GM18499 (cell line): Measurements from ENCODE around the gene GABBR2.

Source experiments
- ATAC-seq: cut with Tn5 transposase; IDR thresholded peaks from one replicate; pipeline ENCODE4 v1.9.1; 2021; ENCODE audit warnings: moderate number of reproducible peaks; ENCODE audit not compliant: insufficient read depth, unreplicated experiment

GABBR2 gene

DNA sequence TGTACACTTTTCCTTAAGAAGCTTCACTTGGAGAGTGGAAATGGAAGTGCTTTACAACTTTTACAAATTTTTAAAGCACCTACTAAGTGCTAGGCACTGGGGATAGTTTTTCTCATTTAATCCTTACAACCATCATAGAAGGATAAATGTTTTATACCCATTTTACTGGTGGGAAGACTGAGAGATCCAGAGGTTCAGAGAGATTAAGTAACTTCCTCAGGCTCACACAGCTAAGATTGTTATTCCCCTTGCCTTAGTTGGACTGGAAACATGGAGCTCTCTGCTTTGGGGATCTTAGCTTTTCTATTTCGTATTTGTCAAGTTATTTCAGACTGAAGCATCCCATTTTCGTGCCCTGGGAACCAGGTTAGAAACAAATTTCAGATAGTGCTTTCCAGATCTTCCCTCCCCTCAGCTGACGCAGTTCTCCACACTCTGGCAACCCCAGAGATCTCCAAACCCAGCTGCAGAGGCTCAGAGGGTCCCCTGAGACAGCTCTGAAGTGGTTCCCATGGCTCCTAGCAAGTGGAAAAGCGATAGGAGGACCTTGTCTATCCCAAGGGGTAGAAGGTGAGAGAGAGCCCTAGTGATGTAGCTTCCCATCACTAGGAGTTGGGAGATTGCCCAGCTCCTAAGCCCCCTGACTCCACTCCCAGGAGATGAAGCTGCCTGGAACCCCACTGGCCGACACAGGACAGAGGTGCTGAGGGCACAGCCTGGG lies 16.2 kb upstream of the GABBR2 start:
- ATAC-seq, result no peak

DNA sequence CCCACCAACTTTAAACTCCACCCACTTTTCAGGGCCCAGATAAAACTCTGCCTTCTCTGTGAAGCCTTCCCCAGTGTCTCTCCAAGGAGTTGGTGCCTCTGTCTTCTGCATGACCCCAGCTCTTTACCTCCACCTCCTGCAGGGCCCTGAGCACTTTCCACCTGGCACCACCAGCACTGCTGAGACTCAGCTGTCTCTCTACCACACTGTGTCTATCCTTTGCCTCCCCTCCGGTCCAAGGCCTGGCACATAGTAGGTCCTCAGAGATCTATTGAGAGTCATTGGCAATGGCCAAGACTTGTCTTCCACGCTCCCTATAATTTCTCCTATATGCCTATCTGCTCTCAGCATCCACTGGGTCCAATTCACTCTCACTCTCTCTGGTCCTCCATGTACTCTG lies 12.9 kb upstream of the GABBR2 start:
- ATAC-seq, result no peak

DNA sequence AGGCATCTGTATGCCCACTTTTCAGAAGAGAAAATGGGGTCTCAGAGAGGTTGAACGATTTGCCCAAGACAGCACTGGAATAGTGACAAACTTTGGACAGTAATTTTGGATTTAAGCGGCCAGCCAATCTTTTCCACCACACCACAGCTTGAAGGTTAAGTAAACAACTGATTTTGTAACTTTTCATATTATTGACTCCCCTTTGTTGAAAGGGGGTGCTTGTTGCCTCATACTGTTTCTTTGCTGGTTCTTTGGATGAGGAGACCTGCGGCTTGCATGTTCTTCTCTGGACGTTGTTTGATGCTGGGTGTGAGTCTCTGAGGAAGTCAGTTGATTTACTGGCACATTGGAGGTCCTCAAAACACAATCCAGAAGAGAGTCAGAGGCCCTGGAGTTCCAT lies 11.7 kb upstream of the GABBR2 start:
- no peak for ATAC-seq

DNA sequence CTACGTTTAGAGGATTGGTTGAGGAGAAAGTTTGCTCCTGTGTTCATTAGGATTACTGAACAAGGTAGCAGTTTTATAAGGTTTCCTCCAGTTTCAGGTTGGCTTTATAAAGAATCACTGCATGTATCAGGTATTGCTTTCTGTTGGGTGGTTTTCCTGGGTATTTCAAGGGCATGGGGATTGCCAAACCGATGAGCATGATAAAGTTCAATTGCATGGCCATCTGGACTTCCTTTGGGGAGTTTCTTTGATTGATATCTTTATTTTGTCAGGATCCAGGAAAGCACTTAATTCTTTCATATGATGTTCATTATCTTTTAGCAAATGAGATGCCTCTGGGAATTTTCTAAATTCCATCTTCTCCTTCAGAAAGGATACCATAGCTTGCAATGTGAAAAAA lies 10.3 kb upstream of the GABBR2 start:
- ATAC-seq, result no peak

DNA sequence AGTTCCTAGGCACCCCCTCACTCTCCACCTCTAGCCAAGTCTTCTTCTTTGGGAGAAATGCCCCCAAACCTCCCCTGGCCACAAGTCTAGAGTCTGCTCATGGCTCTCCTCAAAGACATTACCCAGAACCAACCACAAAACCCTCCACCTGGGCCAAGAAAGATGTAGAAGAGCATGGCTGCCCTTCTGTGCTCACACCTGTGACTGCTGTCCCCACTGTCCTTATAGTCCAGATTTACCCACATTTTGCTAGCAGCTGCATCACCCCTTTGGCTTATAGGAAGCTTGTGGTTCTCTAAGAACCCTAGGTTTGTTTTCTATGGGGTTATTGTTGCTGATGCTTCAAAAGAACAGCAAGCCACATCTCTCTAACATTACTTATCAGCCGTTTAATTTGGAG lies 6.1 kb upstream of the GABBR2 start:
- no peak for ATAC-seq

DNA sequence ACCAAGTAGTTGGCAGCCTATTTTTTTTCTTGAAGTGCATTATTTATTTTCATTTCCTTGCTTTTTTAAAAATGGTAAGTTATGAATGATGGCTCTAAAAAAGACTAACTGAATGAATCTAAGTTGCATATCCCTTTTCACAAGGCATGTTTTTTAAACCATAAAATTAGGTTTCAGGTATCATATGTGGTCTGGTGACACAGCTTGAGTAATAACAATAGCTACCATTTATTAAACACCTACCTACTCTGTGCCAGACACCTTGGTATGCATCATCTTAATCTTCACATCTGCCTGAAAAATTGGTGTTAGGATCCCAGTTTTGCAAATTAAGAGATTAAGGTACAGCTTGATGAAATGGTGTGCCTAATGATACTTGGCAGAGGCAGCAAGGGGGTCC lies 4.3 kb upstream of the GABBR2 start:
- no peak for ATAC-seq

DNA sequence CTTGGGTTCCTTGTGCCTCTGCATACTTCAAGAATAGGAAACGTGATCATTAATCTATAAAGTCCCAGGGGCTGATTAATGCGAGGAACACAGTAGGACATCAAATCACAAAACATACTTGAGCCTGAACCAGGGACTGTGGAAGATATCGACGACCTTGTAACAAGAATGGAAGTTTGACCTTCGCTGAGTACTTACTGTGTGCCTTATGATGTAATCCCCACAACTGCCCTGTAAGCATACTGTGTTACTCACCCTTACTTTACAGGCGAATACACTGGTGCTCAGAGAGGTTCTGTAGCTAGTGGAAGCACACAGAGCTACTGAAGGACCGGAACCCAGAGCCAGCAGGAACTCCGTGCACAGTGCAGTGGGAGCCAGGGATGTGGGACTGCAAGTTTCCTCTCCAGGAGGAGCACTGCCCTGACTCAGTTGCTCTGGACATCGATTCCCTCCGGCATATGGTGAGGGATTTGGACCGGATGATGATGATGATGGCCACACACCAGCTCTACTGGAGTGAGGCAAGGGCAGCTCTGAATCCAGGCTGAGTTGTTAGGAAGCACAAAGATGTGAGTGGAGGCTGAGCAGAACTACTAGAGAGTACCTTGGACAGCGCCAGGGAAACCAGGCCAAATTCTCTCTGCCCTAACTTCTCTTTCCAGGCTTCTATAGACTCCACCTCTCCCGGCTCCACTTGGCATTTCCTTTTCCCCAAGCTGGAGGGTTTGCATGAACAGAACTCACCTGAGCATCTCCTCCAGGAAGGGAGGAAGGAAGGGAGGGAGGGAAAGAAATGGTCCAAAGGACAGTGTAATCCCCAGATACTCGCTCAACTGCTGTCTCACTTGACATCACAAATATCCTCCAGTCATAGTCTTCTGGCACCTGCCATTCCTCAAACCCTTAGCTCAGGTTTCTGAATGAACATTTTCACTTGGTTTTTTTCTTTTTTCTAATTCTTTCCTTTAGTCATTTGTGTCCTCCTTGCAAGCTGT lies 1.5 kb upstream of the GABBR2 start:
- no peak for ATAC-seq

DNA sequence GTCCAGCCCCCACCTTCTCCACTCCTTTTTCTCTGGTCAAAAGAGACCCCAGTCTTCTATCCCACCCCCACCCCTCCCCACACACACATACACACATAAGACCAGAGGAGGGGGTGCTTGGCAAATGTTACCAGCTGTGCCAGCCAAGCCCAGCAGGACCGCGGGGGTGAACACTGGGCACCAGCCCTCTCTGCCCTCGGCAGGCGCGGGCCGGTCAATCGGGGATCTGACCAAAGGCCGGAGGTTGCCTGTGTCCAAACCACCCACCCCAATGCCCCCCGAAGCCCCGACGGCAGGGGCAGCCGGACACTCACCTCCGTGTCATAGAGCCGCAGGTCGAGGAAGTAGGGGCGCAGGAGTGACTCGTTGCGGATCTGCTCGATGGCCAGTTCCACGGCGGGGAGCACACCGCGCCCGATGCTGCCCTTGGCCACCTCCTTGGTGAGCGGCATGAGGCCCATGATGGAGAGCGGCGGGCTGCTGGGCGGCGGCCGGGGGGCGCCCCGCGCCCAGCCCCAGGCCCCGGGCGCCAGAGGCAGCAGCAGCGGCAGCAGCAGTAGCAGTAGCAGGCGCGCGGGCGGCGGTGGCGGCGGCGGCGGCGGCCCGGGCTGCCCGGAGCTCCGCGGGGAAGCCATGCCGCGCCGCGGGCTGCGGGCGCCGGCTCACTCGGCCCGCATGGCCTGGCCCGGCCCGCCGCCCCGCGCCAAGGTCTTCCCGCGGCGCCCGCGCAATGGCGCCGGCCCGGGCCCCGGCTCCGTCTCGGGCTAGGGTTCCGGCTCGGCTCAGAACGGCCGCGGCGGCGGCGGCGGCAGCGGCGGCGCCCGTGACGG lies 417 bp downstream of the GABBR2 start:
- ATAC-seq, result no peak

DNA sequence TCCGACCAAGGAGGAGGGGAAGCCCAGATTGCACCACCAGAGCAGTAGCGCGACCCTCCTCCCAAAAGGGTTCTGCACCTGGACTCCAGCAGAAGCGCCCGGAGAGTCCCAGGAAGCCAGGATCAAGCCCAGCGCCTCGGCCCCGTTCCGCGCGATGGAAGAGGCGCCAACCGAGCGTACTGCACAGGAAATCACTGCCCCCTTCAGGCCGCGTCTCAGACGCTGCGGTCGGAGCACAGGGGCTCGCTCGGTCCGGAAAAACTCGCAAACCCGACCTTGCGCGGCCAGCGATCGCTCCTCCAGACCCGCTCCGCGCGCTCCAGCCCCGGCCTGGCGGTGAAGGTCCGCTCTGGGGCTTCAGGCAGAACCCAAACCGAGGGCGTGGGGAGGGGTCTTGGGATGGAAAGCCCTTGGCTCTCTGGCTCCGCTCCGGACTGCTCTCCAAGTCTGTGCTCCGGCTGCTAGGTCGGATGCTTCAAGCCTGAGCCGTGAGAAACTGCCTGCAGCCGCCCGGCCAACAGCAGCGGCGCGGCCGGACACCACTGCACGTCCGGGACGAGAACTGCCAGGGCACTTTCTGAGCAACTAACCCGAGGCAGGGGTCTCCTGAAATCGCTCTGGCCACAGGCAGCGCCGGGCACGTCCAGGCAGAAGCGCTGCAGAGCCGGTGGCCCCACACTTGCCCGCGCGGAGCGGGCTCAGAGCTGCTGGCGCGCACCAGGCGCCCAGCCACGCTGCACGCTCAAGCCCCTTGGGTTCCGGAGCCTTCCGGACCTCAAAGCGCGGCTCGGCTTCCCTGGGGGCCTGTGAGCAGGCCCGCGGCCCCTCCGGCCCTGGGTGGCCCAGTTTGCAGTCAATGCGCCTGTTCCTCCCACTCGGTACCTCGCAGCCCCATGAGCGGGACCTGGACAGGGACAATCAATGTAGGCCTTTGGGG lies 1.3 kb downstream of the GABBR2 start:
- ATAC-seq, result no peak

DNA sequence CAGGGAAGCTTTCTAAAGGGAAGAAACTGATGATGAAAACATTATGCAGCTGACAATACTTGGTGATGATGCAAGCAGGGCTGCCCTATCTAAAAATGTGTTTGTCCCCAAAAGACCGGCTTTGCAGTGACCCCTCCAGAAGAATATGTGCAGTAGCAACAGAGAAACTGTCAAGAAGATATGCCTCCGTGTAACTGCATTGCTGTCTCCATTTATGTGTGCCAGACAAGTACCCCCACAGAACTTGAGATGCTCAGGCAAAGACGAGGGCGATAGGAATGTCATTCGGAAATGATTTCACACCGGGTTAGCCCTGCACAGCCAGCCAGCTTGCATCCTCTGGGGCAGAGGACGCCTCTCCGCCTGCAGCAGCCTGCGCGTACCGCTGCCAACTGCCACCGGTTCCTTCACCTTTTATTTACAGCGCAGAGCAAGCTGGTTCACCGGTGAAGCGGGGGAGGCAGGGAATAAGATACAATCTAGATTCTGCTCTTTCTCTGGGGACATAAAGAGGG lies 2.0 kb downstream of the GABBR2 start:
- ATAC-seq, result no peak

DNA sequence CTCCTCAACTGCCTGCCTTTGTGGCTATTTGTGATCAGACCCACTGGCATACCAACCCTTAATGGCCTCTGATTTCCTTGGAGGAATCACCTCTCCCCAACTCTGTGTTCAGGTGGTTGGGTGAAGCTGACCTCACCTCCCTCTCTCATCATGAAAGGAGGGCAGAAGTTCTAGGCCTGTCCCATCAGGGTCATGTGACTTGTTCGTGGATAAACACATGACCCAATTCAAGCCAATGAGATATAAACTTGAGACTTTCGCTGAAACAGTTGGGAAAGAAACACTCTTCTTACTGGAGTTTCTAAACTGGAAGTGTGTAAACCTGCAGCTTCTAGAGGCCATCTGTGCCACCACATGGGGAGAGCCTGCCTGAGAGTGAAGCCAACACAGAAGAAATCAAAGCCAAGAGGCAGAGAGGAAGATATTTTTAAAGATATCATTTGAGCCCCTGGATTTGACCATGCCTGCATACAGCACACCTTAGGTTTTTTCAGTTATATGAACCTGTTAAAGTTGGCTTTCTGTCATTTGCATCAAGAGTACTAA lies 5.8 kb downstream of the GABBR2 start:
- no peak for ATAC-seq

DNA sequence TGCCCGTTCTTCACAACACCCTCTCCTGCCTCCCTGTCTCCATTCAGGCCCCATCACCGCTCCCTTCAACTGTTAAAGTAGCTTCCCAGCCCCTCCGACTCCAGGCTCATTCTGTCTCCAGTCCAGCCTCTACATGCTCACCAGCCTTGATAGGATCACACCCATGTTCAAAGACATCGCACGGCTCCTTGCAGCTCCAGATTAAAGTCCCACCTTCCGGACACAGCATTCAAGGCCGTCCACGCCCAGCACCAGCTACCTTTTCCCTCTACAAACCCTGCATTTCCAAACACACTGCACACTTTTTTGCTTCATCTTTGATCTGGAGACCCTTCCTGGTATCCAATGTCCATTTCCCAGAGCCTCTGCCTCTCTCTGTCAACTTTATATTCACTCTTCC lies 6.4 kb downstream of the GABBR2 start:
- ATAC-seq, result no peak

DNA sequence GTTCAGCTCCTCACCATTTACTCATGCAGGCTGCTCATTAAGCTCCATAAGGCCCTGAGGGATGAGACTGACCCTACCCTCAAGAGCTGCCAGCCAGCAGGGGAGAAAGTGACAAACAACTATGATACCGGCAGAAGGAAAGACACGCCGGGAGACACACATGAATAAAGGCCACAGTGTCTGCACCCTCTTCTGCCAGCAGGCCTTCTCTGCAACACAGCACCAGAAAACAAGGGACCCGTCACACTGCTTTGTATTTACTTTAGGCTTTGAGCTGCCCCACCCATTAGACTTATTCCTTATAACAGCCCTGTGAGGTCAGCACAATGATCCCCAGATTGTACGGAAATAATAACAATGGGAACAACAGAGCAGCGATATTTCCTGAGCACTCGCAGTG lies 7.2 kb downstream of the GABBR2 start:
- no peak for ATAC-seq

DNA sequence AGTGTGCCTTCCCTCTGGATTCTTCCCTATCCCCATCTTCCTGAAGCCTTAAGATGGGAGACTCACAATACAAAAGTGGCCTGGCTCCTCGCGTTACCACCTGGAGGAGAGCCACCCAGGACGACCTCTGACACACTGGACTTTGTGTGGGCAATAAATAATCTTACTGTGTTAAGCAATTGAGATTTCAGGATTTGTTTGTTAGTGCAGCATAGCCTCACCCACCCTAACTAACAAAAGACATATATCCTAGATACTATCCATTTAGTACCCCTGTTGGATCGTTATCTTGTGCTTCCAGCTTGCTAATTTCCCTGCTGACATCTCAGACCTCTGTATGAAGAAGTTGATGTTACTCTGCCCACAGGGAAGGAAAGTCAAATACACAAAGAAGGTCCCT lies 7.9 kb downstream of the GABBR2 start:
- no peak for ATAC-seq

DNA sequence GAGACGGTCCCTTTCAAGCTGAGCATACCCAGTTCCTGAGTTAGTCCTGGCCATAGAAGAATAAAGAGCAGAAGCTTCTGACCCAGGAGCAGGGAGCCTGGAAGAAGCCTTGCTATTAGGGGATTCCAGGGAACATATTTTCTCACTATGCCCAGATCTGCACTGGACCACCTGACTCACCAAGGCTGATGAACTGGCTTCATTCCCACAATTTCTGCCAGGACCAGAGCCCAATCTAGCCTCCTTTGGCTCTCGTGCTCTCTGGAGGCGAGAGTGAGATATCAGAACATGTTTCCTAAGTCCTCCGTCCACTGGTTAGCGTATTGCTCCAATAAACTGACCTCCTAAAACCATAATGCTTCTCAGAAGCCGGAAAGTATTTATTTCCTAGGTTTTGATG lies 9.9 kb downstream of the GABBR2 start:
- ATAC-seq, result no peak

DNA sequence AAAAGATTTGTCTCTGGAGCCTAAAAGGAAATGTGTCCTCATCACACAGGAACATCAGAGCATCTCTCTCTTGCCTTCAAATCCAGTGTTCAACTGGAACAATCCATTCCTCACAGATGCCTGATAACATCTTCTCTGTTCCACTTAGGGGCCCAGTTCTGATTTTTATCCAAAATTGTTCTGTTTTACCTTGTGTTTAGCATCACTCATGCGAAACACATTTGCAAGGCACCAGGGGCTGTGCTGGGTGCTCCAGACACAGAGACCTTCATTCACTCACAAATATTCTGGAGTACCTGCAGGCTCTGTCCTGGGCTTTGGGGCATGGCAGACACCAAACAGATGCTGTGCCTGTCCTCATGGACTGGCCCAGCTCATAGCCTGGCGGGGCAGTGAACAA lies 13.8 kb downstream of the GABBR2 start:
- ATAC-seq, result no peak

DNA sequence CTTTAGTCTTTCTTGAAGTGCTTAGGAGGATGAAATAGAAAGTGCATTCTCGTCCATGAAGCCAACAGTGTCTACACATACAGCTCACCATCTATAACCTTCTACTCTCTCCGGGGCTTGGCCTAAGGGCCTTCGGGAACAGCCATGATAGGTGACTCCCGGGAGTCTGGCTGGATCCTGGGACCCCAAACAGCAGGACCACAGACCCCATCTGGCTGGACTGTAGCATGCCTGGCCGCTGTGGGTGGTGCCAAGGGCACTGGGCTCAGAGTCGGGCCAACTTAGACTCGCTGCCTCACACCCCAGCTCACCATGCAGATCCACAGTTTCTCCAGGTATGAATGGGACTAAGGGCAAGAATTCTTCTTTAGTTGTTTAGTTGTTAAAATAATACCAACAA lies 16.3 kb downstream of the GABBR2 start:
- ATAC-seq, result no peak

DNA sequence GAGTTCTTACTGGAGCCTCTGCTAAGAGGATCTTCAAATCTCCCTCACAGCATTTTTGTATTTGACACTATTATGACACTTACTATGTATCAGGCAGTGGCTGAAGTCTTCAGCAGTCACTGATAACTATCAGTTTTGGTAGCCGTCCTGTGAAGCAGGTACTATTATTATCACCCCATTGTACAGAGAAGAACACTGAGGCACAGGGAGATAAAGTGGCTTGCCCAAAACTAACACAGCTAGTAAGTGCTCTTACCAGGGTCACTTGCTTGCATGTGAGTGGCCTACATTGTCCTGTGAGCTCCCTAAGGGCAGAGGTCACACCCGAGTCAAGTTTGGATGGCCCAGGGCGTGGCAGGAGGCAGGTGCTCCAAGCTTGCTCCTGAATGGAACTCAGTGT lies 16.8 kb downstream of the GABBR2 start:
- ATAC-seq, result no peak

DNA sequence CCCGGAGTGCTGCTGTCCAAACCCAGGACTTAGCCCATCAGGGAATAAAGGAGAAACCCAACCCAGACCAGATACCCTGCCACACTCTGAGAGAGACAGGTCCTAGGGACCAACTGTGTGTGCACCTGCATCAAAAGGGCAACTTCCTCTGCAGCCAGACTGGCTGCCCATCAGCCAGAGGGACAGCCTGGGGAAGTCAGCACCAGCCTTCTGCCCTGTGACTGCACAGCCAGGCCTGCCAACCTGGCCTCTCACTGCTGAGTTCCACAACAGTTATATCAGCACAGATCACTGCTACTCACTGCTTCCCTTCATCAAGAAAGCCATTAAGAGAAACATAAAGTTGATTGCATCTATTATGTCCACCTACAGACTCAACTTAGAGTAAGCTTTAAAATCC lies 18.0 kb downstream of the GABBR2 start:
- no peak for ATAC-seq
